GM18511 (cell line): Measurements from ENCODE around the gene THEM4.
"Not testable (repeated sequence)": the region's sequence is repeated elsewhere in the genome, so short reads cannot be mapped to it uniquely, and the experiment has no call there.

ENCODE experiments used
- ATAC-seq: cut with Tn5 transposase; IDR thresholded peaks from one replicate; pipeline ENCODE4 v1.9.1; 2021; ENCODE audit warnings: mild to moderate bottlenecking, moderate library complexity; ENCODE audit not compliant: unreplicated experiment

Gene THEM4

DNA sequence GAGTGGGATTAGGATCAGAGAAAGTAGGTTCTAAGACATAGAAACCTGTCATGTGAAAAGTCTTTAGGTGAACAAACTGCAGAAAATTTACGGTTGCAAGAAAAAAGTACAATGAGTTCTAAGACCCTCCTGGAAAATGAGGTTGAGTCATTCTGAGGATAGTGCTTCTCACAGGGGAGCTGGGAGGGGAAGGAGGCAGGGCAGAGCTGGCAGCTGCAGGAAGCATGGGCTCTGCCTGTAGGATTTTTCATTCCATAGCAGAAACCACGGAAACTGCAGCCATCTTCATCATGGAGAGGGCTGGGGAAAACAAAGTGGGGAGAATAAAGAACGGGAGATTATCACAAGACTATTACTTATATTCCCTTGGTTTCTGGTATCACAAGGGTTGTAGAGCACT lies 25.8 kb upstream of the THEM4 start:
- no peak for ATAC-seq

DNA sequence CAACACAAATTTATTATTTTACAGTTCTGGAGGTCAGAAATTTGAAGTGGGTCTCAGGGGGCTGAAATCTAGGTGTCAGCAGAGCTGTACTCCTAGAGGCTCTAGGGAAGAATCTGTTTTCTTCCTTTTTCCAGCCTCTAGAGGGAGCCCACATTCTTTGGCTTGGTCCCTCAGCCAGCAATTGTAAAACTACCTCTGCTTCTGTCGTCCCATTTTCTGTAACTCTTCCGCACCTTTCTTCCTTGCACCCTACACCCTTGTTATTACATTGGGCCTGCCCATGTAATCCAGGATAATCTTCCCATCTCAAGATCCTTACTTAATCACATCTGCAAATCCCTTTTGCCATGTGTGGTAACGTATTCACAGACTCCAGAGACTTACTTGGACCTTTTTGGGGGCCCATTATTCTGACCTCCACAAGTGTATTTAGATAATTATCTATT lies 24.8 kb upstream of the THEM4 start:
- no peak for ATAC-seq

DNA sequence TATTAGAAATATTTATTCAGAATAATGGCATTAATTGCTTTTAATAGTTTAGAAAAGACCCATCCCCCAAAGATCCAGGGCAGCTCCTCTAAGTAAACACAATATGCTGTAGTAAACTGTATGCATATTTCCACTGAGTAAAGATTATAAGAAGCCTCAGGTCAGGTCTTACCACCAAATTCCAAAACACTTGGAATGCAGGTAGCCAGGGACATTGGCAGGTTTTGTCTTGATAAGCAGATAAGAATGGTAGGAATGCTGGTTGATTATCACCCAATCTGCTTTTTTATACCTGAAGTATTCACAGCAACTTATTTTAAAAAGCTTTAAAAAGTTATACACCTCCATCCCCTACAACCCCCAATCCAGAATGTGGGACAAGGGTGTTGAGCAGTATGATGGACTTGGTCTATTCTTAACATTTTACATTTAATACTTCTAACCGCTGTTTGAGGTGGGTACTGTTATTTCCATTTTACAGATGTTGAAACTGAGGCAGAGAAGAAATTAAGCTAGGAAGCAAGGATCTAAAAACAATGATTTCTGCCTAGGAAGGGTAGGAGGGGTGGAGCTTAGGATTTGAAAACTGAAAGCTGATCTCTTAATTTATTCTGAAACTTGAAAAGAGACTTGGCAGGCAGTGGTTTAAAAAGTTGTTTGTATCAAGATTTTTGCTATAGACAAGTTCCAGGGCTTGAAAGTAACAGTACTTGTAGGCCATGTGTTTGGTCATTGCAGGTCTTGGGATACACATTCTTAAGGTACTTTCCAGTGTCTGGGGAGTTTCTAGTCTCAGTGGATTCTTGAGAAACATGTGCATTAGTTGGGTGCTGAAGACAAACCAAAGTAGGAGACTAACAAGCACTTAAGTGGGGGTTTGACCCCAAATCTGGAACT lies 15.6 kb upstream of the THEM4 start:
- no peak for ATAC-seq

DNA sequence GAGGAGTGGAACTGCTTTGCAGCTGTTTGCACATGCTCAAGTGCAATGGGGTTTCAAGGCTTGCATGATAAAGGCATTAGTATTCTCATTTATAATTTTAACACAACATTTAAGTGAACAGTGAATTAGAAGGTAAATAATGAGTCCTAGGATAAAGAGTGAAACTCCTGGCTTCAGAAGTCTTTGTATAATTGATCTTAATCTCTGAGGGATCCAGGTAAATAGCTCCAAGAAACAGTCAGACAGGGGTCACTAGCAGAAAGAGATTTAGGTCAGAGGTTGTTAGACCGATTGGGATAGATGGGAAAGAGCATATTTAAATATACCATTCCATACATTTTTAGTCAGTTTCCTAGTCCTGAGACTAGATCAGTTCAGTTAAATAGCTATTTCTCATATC lies 14.1 kb upstream of the THEM4 start:
- ATAC-seq, result no peak

DNA sequence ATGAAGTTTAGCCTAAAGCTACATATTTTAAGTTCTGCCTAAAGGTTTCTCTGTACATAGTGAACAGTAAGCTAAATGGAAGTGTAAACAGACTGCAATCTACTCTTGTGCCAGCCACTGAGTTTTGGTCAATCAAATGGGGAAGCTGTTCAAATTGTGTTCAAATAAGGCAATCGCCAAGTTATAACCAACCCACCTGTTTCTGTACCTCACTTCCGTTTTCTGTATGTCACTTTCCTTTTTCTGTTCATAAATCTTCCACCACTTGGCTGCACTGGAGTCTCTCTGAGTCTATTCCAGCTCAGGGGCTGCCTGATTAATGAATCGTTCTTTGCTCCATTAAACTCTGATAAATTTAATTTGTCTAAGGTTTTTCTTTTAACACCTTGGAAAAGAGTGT lies 10.8 kb upstream of the THEM4 start:
- no peak for ATAC-seq

DNA sequence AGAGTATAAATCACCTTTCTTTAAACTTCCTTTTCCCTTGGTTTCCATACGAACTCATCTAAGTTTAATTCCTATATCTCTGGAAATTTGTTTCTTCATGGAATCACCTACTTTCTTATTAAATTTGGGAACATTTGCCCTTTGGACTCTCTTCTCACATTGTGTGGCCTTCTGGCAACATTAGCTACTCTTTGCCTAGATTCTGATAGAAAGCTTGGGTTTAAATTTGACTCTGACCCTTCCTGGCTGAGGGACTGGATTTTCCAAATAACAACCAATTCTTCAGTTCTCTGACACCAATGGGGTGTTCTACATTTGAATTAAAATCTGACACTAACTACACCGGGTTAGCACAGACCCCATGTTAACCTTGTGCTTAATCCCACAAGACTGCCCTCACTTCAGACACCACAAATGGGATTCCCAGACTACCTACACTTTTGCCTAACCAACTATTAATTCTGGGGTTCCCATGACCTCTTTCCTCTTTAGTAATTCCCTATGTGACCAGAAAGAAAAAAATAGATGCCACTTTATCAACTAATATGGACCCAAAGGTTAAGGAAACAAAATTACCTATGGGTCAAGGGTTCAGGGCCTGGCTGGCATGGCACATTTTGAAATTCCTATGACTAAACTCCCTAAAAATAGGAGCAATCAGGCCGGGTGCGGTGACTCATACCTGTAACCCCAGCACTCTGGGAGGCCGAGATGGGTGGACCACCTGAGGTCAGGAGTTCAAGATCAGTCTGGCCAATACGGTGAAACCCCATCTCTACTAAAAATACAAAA lies 9.7 kb upstream of the THEM4 start:
- no peak for ATAC-seq

DNA sequence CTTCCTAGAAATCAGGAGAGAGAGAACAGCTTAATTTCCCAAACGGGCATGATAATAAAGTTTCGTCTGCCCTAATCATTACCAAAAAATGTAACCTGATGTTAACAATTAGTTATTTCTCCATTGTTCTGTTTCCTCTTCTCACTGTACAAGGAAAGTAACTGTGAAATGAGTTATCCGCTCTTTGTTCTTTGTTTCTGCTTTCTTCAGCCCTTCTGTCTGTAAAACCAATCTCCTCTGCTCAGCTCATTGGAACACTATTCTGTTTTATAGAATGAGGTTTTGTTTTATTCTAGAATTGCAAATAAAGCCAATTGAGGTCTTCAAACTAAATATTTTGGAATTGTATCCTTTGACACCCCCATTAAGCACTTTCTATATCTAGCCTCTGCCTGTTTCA lies 8.8 kb upstream of the THEM4 start:
- no peak for ATAC-seq

DNA sequence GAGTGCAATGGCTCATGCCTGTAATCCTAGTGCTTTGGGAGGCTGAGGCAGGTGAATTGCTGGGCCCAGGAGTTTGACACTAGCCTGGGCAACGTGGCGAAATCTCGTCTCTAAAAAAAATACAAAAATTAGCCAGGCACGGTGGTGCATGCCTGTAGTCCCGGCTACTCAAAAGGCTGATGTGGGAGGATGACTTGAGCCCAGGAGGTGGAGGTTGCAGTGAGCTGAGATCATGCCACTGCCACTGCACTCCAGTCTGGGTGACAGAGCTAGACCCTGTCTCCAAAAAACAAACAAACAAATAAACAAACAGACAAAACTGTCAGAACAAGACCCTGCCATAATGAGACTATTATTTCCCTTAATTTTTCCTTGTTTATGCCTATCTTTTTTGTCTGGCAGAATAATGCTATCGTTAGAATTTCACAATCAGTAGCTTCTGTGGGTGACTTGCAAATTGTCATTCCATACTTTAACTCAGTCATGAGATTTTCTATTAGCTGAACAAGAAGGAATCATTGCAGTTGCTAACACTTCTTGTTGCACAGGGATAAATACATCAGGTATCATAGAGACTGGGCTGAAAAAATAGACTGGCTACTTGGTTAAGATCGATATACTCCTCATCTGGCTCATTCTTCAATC lies 7.5 kb upstream of the THEM4 start:
- ATAC-seq, result no peak

DNA sequence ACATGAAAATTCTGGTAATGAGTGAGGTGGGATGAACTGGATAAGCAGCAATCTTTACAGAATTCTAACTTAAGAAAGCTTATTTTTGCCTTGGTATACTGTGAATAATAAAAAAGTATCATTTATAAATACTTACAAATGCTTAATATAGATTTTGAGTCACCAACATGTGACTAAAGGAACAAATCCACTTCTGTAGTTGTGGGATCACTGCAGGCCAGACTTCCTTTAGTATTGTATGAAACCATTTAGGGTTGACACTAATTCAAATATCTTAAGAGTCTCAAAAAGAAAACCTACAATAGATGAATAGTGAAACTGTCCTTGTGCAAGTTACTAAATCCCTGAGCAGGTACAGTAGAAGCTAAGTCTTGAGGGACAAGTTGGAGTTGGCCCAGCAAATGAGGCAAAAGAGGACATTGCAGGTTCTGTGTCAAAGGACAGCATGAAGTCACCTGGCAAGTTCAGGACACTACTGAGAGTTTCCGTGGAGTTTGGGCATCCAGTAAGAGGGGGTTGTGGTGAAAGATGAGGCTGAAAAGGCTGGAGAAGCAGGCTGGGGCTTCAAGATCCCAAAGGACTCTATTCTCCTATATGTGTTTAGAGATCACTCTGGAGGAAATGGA lies 5.9 kb upstream of the THEM4 start:
- no peak for ATAC-seq

DNA sequence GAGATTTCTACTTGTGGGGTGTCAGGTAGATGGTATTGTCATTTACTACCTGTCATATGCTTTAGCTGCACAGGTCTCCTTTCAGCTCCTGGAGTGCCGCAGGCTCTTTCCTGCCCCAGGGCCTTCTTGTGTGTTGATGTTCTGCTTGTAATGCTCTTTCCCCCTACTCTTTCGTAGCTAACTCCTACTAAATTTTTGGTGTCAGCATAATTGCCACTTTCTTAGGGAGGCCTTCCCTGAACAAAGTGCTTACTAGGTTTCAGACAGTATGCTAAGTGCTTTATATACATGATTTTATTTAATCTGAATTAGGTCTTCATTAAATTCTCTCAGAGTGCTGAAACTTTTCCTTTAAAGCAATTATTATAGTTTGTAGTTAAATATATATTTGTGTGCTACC lies 4.8 kb upstream of the THEM4 start:
- no peak for ATAC-seq

DNA sequence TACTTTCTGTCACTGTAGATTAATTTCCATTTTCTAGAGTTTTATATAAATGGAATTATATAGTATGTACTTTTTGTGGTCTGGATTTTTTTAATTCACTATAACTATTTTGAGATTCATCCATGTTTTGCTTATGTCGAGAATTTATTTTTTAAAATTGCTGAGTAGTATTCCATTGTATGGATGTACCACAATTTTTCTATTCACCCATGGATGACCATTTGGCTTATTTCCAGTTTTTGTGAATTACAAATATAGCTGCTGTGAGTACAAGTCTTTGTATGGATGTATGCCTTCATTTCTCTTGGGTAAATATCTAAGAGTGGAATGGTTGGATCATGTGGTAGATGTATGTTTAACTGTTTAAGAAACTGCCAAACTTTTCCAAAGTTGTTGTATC lies 3.7 kb upstream of the THEM4 start:
- ATAC-seq, result no peak

DNA sequence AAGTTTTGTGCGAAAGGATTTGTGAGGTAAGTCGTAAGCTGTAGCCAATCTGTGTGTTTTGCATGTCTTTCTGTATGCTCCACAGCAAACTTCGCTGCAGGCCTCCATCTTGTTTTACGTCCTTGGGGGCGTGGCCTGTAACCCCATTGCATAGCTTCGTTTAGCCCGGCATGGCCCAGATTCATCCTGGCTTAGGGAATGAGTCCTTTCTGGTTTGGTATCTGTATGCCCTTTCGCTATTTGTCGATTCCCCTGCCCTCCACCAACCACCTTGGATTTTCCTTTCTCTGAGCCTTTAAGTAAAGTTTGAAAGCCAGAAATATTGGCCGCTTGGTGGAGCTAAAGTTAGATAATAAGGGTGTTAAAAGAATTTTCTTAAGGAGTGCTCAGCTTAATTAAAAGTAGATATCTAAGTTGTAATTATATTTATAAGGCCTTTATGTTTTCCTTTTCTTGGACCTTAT lies 1.1 kb downstream of the THEM4 start:
- ATAC-seq, result no peak

DNA sequence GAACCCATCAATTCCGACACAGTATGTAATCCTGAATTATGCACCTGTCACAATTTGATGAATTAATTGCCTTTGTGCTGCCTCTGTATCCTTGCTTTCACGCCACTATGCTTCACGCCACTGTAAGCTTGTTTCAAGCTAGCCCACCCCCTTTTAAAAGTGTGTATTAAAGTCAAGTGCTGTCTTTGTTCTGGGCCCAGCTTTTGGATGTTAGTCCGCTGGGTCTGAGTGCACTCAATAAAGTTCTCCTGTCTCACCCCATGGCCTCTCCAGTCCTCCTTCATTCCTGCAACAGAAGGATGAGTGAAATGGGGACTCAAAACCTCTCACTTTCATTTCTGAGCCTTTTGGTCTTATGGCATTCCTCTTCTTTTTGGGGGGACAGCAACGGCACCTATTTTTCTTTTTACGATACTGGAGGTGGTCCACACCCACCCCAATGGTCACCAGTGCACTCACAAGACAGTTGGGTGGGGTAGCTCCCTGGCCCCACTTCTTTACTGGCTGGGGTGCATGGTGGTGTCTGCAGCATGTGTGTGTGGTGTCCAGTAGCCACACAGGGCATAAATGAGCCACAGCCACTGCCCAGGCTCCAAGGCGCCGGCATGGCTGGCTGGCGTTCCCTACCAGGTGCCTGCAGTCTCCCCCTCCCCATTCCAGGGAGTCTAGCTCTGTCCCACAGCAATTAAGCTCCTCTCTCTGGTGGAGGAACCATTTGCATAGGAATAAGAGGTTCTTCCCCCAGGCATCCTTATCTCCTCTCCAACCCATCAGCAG lies 1.8 kb downstream of the THEM4 start:
- ATAC-seq, result no peak

DNA sequence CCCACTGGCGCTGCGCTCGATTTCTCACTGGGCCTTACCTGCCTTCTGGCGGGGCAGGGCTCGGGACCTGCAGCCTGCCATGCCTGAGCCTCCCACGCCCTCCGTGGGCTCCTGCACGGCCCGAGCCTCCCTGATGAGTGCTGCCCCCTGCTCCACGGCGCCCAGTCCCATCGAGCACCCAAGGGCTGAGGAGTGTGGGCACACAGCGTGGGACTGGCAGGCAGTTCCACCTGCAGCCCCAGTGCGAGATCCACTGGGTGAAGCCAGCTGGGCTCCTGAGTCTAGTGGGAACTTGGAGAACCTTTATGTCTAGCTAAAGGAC lies 3.0 kb downstream of the THEM4 start:
- not testable (repeated sequence) for ATAC-seq

DNA sequence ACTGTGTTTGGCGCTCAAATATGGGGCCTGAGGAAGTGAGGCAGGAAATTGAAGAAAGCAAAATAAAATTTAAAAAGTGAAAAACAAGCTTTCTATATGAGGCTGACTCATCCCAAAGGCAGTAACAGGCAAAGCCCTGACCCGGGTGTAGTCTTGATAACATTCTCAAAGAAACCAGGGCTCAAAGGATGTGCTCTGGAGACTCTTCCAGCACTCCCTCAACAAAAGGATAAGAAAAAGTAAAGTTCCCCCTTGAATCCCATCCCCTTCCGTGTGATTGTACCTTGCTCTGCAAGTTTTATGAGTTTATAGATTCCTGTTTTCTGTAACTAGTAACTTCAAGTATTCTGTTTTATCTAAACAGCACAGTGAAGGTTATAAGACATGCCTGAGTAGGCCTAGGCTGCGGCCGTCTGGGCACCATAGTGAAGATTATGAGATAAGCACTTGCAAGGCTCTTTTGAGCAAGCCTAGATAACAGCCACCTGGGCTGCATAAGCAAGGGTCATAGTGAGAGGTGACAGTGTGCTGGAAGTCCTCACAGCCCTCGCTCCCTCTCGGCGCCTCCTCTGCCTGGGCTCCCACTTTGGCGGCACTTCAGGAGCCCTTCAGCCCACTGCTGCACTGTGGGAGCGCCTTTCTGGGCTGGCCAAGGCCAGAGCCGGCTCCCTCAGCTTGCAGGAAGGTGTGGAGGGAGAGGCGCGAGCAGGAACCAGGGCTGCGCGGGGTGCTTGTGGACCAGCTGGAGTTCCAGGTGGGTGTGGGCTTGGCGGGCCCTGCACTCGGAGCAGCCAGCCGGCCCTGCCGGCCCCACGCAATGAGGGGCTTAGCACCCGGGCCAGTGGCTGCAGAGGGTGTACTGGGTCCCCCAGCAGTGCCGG lies 3.6 kb downstream of the THEM4 start:
- not testable (repeated sequence) for ATAC-seq

DNA sequence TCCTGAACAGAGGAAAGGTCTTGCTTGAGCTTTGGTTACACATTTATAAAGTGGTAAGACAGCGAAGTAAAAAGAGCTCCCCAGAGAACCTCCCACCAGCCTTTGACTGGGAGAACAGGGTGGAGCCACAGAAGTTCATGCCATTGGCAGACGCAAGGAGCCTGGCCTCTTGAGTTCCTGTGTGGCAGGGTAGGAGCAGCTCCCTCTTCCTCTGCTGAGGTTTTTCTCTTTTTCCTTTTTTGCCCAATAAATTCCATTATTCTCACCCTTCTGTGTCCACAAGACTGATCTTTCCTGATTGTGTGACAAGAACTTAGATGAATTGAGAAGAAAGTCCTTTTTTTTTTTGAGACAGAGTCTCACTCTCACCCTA lies 4.3 kb downstream of the THEM4 start:
- no peak for ATAC-seq

DNA sequence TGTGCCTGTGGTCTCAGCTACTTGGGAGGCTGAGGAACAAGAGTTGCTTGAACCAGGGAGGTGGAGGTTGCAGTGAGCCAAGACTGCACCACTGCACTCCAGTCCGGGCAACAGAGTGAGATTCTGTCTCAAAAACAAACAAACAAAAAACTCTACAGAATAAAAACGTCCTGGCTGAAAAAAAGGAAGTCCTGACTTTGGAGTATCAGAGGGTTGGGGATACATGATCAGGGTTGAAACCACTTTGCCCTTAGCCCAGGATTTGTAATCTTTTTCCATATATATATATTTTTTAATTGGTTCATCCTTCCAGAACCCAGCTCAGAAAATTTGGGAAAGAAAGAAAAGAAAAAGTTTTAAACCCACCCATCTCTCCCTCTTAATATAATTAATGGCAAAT lies 6.5 kb downstream of the THEM4 start:
- ATAC-seq, result no peak

DNA sequence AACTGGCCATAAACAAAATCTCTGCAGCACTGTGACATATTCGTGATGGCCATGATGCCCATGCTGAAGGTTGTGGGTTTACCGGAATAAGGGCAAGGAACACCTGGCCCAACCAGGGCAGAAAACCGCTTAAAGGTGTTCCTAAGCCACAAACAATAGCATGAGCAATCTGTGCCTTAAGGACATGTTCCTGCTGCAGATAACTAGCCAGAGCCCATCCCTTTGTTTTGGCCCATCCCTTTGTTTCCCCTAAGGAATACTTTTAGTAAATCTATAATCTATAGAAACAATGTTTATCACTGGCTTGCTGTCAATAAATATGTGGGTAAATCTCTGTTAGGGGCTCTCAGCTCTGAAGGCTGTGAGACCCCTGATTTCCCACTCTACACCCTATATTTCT lies 8.5 kb downstream of the THEM4 start:
- not testable (repeated sequence) for ATAC-seq

DNA sequence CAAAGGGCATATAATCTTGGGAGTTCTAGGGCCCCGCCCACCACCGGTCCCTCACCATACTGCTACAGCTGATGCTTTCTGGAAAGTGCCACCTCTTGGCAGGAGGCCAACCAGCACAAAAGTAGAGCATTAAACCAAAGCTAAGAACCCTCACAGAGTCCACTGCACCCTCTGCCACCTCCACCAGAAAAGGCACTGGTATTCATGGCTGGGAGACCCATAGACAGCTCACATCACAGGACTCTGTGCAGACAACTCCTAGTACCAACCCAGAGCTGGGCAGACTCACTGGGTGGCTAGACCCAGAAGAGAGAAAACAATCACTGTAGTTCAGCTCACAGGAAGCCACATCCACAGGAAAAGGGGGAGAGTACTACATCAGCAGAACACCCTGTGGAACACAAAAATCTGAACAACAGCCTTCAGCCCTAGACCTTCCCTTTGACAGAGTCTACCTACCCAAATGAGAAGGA lies 10.8 kb downstream of the THEM4 start:
- no peak for ATAC-seq
